HCT116 (cell line): Measurements from ENCODE around the gene CA14. TPM values are rescaled to one million over a fixed set of nuclear protein-coding genes. Genes with fewer than 3 reads are reported as not detected.

Experiments
- ATAC-seq: fragments of 200-7000 bp; cut with Tn5 transposase; 2 replicates; pipeline ENCODE4 v1.9.1; 2020; ENCODE audit warnings: mild to moderate bottlenecking, moderate library complexity
- BruUV-seq: library from RNA; stranded (reverse); fragments of 400-500 nt; replicated peaks from 2 replicates; lab custom pipeline; 2021; lab: Mats Ljungman, UMichigan
- CTCF ChIA-PET: fragments of 300-600 bp; sonication (Branson Sonifier 250); formaldehyde crosslinking; loops from one replicate; lab custom pipeline; 2021; ENCODE audit warnings: antibody characterized with exemption; lab: Charles Lee
- POLR2A ChIA-PET: fragments of 300-600, 350-600 bp; sonication (Branson Sonifier 250); formaldehyde crosslinking; loops from one replicate; lab custom pipeline; 2021; ENCODE audit warnings: antibody characterized with exemption; lab: Charles Lee
- RAD21 ChIA-PET, 2 experiments: fragments of 300-600 bp; sonication (Branson Sonifier 250); formaldehyde crosslinking; loops; one replicate each; lab custom pipeline; 2023; ENCODE audit warnings: low total read pairs in 2 of 2; ENCODE audit not compliant: uncharacterized antibody in 2 of 2, unreplicated experiment in 2 of 2, low non-redundant PET in 1 of 2; lab: Charles Lee
- DNase-seq: peaks from one replicate; pipeline ENCODE4 v3.0.0-alpha.2; 2010; ENCODE audit warnings: low read depth, low spot score
- H2AFZ ChIP-seq: fragments of 200-600 bp; shearing (Covaris generic), sonication (generic); 2 replicates; pipeline ENCODE4 v1.6.1; 2017; ENCODE audit warnings: low read depth, mixed run types, mixed read lengths, antibody characterized with exemption, low read length; ENCODE audit not compliant: poor library complexity, severe bottlenecking
- H3K27ac ChIP-seq: 2 replicates; pipeline ENCODE4 v1.5.1; 2012; ENCODE audit warnings: low read depth, low read length
- H3K27me3 ChIP-seq: fragments of 200-600 bp; sonication (generic); 2 replicates; pipeline ENCODE4 v1.6.1; 2016; ENCODE audit warnings: mixed run types, low read length, mixed read lengths; ENCODE audit not compliant: insufficient read depth
- H3K36me3 ChIP-seq, 2 experiments: fragments of 200-500 bp in 1 of 2; fragments of 200-600 bp in 1 of 2; sonication (Bioruptor generic) in 1 of 2; sonication (generic) in 1 of 2; 2 replicates each; pipeline versions ENCODE4 v1.5.1 to v1.6.1; 2014 to 2016; ENCODE audit warnings: low read length in 2 of 2, inconsistent platforms in 1 of 2, mixed read lengths in 1 of 2, mixed run types in 1 of 2; ENCODE audit not compliant: insufficient read depth in 2 of 2, control insufficient read depth in 1 of 2
- H3K4me1 ChIP-seq, 2 experiments: fragments of 200-600 bp in 1 of 2; sonication (generic) in 1 of 2; 2 replicates each; pipeline versions ENCODE4 v1.5.1 to v1.6.1; 2012 to 2017; ENCODE audit warnings: low read length in 2 of 2, inconsistent platforms in 1 of 2, mild to moderate bottlenecking in 1 of 2, mixed read lengths in 1 of 2, mixed run types in 1 of 2, moderate library complexity in 1 of 2; ENCODE audit not compliant: insufficient read depth in 2 of 2, control insufficient read depth in 1 of 2
- H3K4me2 ChIP-seq: fragments of 200-600 bp; sonication (generic); 2 replicates; pipeline ENCODE4 v1.6.1; 2017; ENCODE audit warnings: mixed run types, low read length, mixed read lengths
- H3K4me3 ChIP-seq, 2 experiments: fragments of 200-600 bp in 1 of 2; sonication (generic) in 1 of 2; replicated peaks in 1 of 2; 2 replicates each; pipeline ENCODE4 v1.5.1; 2011 to 2016; ENCODE audit warnings: low read length in 2 of 2, control low read depth in 1 of 2, low read depth in 1 of 2, mild to moderate bottlenecking in 1 of 2, mixed read lengths in 1 of 2, mixed run types in 1 of 2
- H3K79me2 ChIP-seq: fragments of 200-600 bp; sonication (generic); 2 replicates; pipeline ENCODE4 v1.6.1; 2017; ENCODE audit warnings: mild to moderate bottlenecking, mixed run types, low read length, moderate library complexity, mixed read lengths; ENCODE audit not compliant: insufficient read depth
- H3K9ac ChIP-seq: fragments of 200-600 bp; sonication (generic); 2 replicates; pipeline ENCODE4 v1.6.1; 2016; ENCODE audit warnings: low read length, mixed read lengths
- H3K9me2 ChIP-seq: fragments of 200-600 bp; sonication (generic), shearing (Covaris generic); 2 replicates; pipeline ENCODE4 v1.6.1; 2017; ENCODE audit warnings: mixed run types, mild to moderate bottlenecking, moderate library complexity; ENCODE audit not compliant: insufficient read depth
- H3K9me3 ChIP-seq, 2 experiments: fragments of 200-500 bp in 1 of 2; fragments of 200-600 bp in 1 of 2; sonication (Bioruptor generic) in 1 of 2; sonication (generic) in 1 of 2; 2 replicates each; pipeline ENCODE4 v1.6.1; 2014 to 2017; ENCODE audit warnings: low read length in 2 of 2, mixed read lengths in 2 of 2, inconsistent platforms in 1 of 2, low read depth in 1 of 2, mild to moderate bottlenecking in 1 of 2, mixed run types in 1 of 2, moderate library complexity in 1 of 2; ENCODE audit not compliant: control insufficient read depth in 1 of 2, insufficient read depth in 1 of 2
- H4K20me1 ChIP-seq: fragments of 200-600 bp; sonication (generic), shearing (Covaris generic); 2 replicates; pipeline ENCODE4 v1.6.1; 2017; ENCODE audit warnings: mixed run types, mild to moderate bottlenecking, moderate library complexity; ENCODE audit not compliant: insufficient read depth
- CBX3 ChIP-seq: IDR thresholded peaks from 2 replicates; pipeline ENCODE4 v1.6.1; 2012; ENCODE audit warnings: low read depth
- CEBPB ChIP-seq: IDR thresholded peaks from 2 replicates; pipeline ENCODE4 v1.6.1; 2012; ENCODE audit warnings: low read depth
- ELF1 ChIP-seq: IDR thresholded peaks from 2 replicates; pipeline ENCODE4 v1.6.1; 2012; ENCODE audit warnings: low read depth, borderline replicate concordance
- EZH2phosphoT487 ChIP-seq: fragments of 200-600 bp; IDR thresholded peaks from 2 replicates; pipeline ENCODE4 v1.6.1; 2018; ENCODE audit warnings: antibody characterized with exemption, borderline replicate concordance
- MAX ChIP-seq: IDR thresholded peaks from 2 replicates; pipeline ENCODE4 v1.6.1; 2012
- POLR2AphosphoS5 ChIP-seq: IDR thresholded peaks from 2 replicates; pipeline ENCODE4 v1.6.1; 2011; ENCODE audit warnings: mild to moderate bottlenecking, low read depth, low read length, moderate library complexity
- RAD21 ChIP-seq: IDR thresholded peaks from 2 replicates; pipeline ENCODE4 v1.6.1; 2012; ENCODE audit warnings: low read depth, mild to moderate bottlenecking
- SIN3A ChIP-seq: IDR thresholded peaks from 2 replicates; pipeline ENCODE4 v1.6.1; 2012; ENCODE audit warnings: low read depth
- SRF ChIP-seq: IDR thresholded peaks from 2 replicates; pipeline ENCODE4 v1.6.1; 2012; ENCODE audit warnings: low read depth
- TCF7L2 ChIP-seq: IDR thresholded peaks from 2 replicates; pipeline ENCODE4 v1.7.0; 2011; ENCODE audit warnings: borderline replicate concordance, inconsistent platforms; ENCODE audit not compliant: insufficient read depth, insufficient read length; ENCODE audit errors: extremely low read depth
- ZBTB33 ChIP-seq: IDR thresholded peaks from 2 replicates; pipeline ENCODE4 v1.6.1; 2011; ENCODE audit warnings: mild to moderate bottlenecking, low read length, moderate library complexity; ENCODE audit not compliant: insufficient replicate concordance; ENCODE audit errors: extremely low read depth
- ZFX ChIP-seq: fragments of 450-650 bp; IDR thresholded peaks from 2 replicates; pipeline ENCODE4 v1.6.1; 2017
- intact Hi-C: fragments of 100-400 bp; cut with micrococcal nuclease; formaldehyde crosslinking; loops from 2 replicates; pipeline ENCODE4 v1.10.0; 2022
- total RNA-seq: library from RNA; stranded (reverse); gene quantifications from one replicate; pipeline ENCODE4 v1.2.1, GENCODE V29; 2021; ENCODE audit not compliant: unreplicated experiment
- TF ChIP-seq, protein P1 (sequence below), 3 experiments: fragments of 200-600 bp in 1 of 3; sonication (generic) in 1 of 3; IDR thresholded peaks in 2 of 3; conservative IDR thresholded peaks in 1 of 3; 2 replicates each; pipeline ENCODE4 v1.5.1; 2012 to 2017; ENCODE audit warnings: low read depth in 2 of 3, low read length in 2 of 3, antibody characterized with exemption in 1 of 3, borderline replicate concordance in 1 of 3, control low read depth in 1 of 3, mild to moderate bottlenecking in 1 of 3, mixed read lengths in 1 of 3, mixed run types in 1 of 3, moderate library complexity in 1 of 3; ENCODE audit not compliant: insufficient read depth in 1 of 3

The CA14 gene
- total RNA-seq, 1 experiment from 2014 or later: 0.39 TPM

DNA sequence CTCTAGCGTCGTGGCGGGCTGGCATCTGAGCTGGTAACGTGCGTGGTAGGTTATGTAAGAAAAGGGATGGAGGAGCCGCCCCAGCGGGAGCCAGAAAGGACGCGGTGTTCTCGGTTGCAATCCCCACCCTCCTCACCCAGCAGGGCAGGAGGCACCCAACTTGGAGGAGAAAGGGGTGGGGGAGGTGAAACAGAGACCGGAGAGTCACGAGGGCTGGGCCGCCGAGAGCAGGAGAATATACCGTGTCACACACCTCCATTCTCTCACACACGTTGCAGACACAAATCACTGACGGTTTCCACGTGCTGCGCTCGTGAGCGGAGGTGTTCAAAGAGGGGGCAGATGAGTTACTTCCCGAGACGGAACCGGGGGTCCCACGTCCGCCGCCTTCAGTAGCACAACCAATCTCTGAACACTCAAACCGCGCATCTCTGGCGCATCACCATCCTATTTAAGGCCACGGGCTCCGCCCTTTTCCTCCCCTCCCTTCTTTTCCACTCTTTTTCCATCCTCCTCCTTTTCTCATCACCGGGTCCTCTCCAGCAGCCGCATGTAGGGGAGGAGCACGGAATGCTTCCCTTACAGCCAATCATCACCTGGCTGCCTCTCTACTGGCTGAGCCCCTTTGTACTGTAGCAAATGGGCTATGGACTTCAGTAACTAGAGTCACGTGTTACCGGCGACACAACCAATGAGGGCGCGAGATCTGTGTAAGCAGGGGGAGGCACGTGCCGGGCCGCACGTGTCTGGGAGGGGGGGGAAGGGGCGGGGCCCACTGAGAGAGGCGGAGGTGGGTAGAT, 24.4 kb downstream of the CA14 start, which contains the start of gene CIART:
Gene CIART (plus strand): TSS at position 797 of the 800 bp plus-strand sequence. CDS start 714 bp downstream, outside the sequence.
- Histone ChIP-seq H4K20me1 (no peaks in the 10 kb centered on the region), H2AFZ (no peak within 1 kb of the TSS), H3K4me1 (no peaks in the 10 kb centered on the region), H3K79me2 (no peaks in the 10 kb centered on the region), H3K9me3 (no peaks in the 10 kb centered on the region), H3K27ac (no peak within 1 kb of the TSS), H3K9me2 (no peaks in the 10 kb centered on the region), H3K27me3 (peaks cover 6% of the 10 kb centered on the region; the same call in 1 of the 2 replicates), H3K9ac (no peak within 1 kb of the TSS), H3K4me3 (no peak within 1 kb of the TSS), H3K4me2 (no peak within 1 kb of the TSS), H3K36me3 (no peaks in the 10 kb centered on the region)
- intact Hi-C loops: loop anchor here (1.0 kb wide), 1 partner anchor 26 kb away; no protein-coding TSS in a partner anchor
- TF ChIP-seq MAX: no peak
- TF ChIP-seq TCF7L2: no peak
- no peak for TF ChIP-seq POLR2AphosphoS5
- TF ChIP-seq CEBPB: no peak
- TF ChIP-seq EZH2phosphoT487: no peak
- no peak for TF ChIP-seq ZFX
- TF ChIP-seq SRF: no peak
- TF ChIP-seq RAD21: no peak
- no peak for TF ChIP-seq CBX3
- TF ChIP-seq ZBTB33: no peak
- TF ChIP-seq SIN3A: no peak
- TF ChIP-seq, protein P1, sequence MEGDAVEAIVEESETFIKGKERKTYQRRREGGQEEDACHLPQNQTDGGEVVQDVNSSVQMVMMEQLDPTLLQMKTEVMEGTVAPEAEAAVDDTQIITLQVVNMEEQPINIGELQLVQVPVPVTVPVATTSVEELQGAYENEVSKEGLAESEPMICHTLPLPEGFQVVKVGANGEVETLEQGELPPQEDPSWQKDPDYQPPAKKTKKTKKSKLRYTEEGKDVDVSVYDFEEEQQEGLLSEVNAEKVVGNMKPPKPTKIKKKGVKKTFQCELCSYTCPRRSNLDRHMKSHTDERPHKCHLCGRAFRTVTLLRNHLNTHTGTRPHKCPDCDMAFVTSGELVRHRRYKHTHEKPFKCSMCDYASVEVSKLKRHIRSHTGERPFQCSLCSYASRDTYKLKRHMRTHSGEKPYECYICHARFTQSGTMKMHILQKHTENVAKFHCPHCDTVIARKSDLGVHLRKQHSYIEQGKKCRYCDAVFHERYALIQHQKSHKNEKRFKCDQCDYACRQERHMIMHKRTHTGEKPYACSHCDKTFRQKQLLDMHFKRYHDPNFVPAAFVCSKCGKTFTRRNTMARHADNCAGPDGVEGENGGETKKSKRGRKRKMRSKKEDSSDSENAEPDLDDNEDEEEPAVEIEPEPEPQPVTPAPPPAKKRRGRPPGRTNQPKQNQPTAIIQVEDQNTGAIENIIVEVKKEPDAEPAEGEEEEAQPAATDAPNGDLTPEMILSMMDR (IDR thresholded peaks at IDR 0.05 in 2 of 3, conservative IDR thresholded peaks at IDR 0.05 in 1 of 3; ENCODE audit: borderline replicate concordance in 1 of 3, insufficient read depth in 1 of 3, low read depth in 2 of 3, low read length in 2 of 3): no peak
- no peak for TF ChIP-seq ELF1
- ATAC-seq: peak; percentile 67; the same call in 1 of the 2 replicates
- POLR2A ChIA-PET: no interaction called here
- DNase-seq: no peak
- CTCF ChIA-PET: interaction anchor here (0.6 to 2.1 kb wide), 6 partner anchors 9 to 95 kb away, joined by 3 to 18 read pairs (median 3); partner anchors contain the start of gene C1orf54
- RAD21 ChIA-PET: interaction anchor here in 1 of 2 experiments (1.3 kb wide), 1 partner anchor 26 kb away, joined by 6 read pairs; no protein-coding TSS in a partner anchor
- no TSS peak for BruUV-seq
